Lower leg skin (tissue), 3 donors: ENCODE data around the gene MCM9.

Source experiments
- CTCF ChIP-seq, 3 donors: fragments of 450-650 bp; IDR thresholded peaks; one replicate each; pipeline ENCODE4 v1.5.1; 2016; ENCODE audit warnings: antibody characterized with exemption in 3 of 3, mild to moderate bottlenecking in 3 of 3, moderate library complexity in 2 of 3
- POLR2A ChIP-seq, 2 donors: fragments of 450-650 bp; IDR thresholded peaks; one replicate each; pipeline ENCODE4 v1.6.1; 2016 to 2017; ENCODE audit warnings: antibody characterized with exemption in 2 of 2, mild to moderate bottlenecking in 1 of 2, moderate library complexity in 1 of 2

GRCh38 chr6:118786596-118787453 is 148.1 kb downstream of the MCM9 start:
- TF ChIP-seq CTCF (IDR thresholded peaks at IDR 0.05) = no peak
- no peak for TF ChIP-seq POLR2A (IDR thresholded peaks at IDR 0.05)
